HEK293 (cell line): Measurements from ENCODE around the gene ACAP1.

Source experiments
- EGR2 ChIP-seq: fragments of 450-650 bp; formaldehyde crosslinking; IDR thresholded peaks from 2 replicates; pipeline ENCODE4 v1.5.1; 2016; ENCODE audit warnings: low read depth, missing biosample characterization, missing genetic modification characterization
- GFI1B ChIP-seq: fragments of 450-650 bp; formaldehyde crosslinking; IDR thresholded peaks from 2 replicates; pipeline ENCODE4 v1.5.1; 2016; ENCODE audit warnings: missing biosample characterization, missing genetic modification characterization
- HIC1 ChIP-seq: fragments of 450-650 bp; formaldehyde crosslinking; IDR thresholded peaks from 2 replicates; pipeline ENCODE4 v1.5.1; 2016; ENCODE audit warnings: missing biosample characterization, missing genetic modification characterization
- KLF8 ChIP-seq: fragments of 450-650 bp; formaldehyde crosslinking; IDR thresholded peaks from 2 replicates; pipeline ENCODE4 v1.5.1; 2016; ENCODE audit warnings: missing biosample characterization, missing genetic modification characterization
- KLF9 ChIP-seq: fragments of 450-650 bp; formaldehyde crosslinking; IDR thresholded peaks from 2 replicates; pipeline ENCODE4 v1.5.1; 2016; ENCODE audit warnings: missing biosample characterization, missing genetic modification characterization, low read depth
- MEIS1 ChIP-seq: sonication (generic); formaldehyde crosslinking; IDR thresholded peaks from 2 replicates; pipeline ENCODE4 v1.8.1; 2022; ENCODE audit warnings: missing genetic modification reagents, mild to moderate bottlenecking, borderline replicate concordance
- RBAK ChIP-seq: fragments of 450-650 bp; formaldehyde crosslinking; IDR thresholded peaks from 2 replicates; pipeline ENCODE4 v1.5.1; 2016; ENCODE audit warnings: missing biosample characterization, missing genetic modification characterization
- YY1 ChIP-seq: fragments of 450-650 bp; formaldehyde crosslinking; IDR thresholded peaks from 2 replicates; pipeline ENCODE4 v1.5.1; 2018; ENCODE audit warnings: missing biosample characterization, missing genetic modification characterization
- ZBTB17 ChIP-seq: fragments of 450-650 bp; formaldehyde crosslinking; IDR thresholded peaks from 2 replicates; pipeline ENCODE4 v1.5.1; 2016; ENCODE audit warnings: missing biosample characterization, missing genetic modification characterization
- ZBTB7A ChIP-seq: fragments of 450-650 bp; formaldehyde crosslinking; IDR thresholded peaks from 2 replicates; pipeline ENCODE4 v1.5.1; 2016; ENCODE audit warnings: low read depth, missing biosample characterization, missing genetic modification characterization
- ZBTB8A ChIP-seq: fragments of 450-650 bp; formaldehyde crosslinking; IDR thresholded peaks from 2 replicates; pipeline ENCODE4 v1.5.1; 2016; ENCODE audit warnings: missing biosample characterization, missing genetic modification characterization
- ZIC2 ChIP-seq: fragments of 450-650 bp; formaldehyde crosslinking; IDR thresholded peaks from 2 replicates; pipeline ENCODE4 v1.5.1; 2016; ENCODE audit warnings: missing biosample characterization, missing genetic modification characterization
- ZNF10 ChIP-seq: fragments of 450-650 bp; formaldehyde crosslinking; IDR thresholded peaks from 2 replicates; pipeline ENCODE4 v1.5.1; 2017; ENCODE audit warnings: missing biosample characterization, missing genetic modification characterization
- ZNF112 ChIP-seq: fragments of 450-650 bp; formaldehyde crosslinking; IDR thresholded peaks from 2 replicates; pipeline ENCODE4 v1.5.0; 2017; ENCODE audit warnings: missing biosample characterization, missing genetic modification characterization
- ZNF175 ChIP-seq: fragments of 450-650 bp; formaldehyde crosslinking; IDR thresholded peaks from 2 replicates; pipeline ENCODE4 v1.5.1; 2016; ENCODE audit warnings: missing biosample characterization, missing genetic modification characterization
- ZNF26 ChIP-seq: fragments of 450-650 bp; formaldehyde crosslinking; IDR thresholded peaks from 2 replicates; pipeline ENCODE4 v1.5.1; 2016; ENCODE audit warnings: missing biosample characterization, missing genetic modification characterization
- ZNF341 ChIP-seq: fragments of 450-650 bp; formaldehyde crosslinking; IDR thresholded peaks from 2 replicates; pipeline ENCODE4; 2016; ENCODE audit warnings: low read depth, missing biosample characterization, missing genetic modification characterization
- ZNF398 ChIP-seq: fragments of 450-650 bp; formaldehyde crosslinking; IDR thresholded peaks from 2 replicates; pipeline ENCODE4 v1.5.1; 2017; ENCODE audit warnings: missing biosample characterization, missing genetic modification characterization
- ZNF433 ChIP-seq: fragments of 450-650 bp; formaldehyde crosslinking; IDR thresholded peaks from 2 replicates; pipeline ENCODE4 v1.5.1; 2016; ENCODE audit warnings: missing biosample characterization, missing genetic modification characterization, low read depth
- ZNF48 ChIP-seq: fragments of 450-650 bp; formaldehyde crosslinking; IDR thresholded peaks from 2 replicates; pipeline ENCODE4 v1.5.1; 2016; ENCODE audit warnings: missing biosample characterization, missing genetic modification characterization
- ZNF510 ChIP-seq: fragments of 450-650 bp; formaldehyde crosslinking; IDR thresholded peaks from 2 replicates; pipeline ENCODE4 v1.5.1; 2018; ENCODE audit warnings: mild to moderate bottlenecking, missing genetic modification characterization, missing biosample characterization; ENCODE audit not compliant: insufficient replicate concordance
- ZNF513 ChIP-seq: fragments of 450-650 bp; IDR thresholded peaks from 2 replicates; pipeline ENCODE4 v1.5.1; 2018; ENCODE audit warnings: missing biosample characterization, missing genetic modification characterization
- ZNF518A ChIP-seq: fragments of 450-650 bp; formaldehyde crosslinking; conservative IDR thresholded peaks from 2 replicates; pipeline ENCODE4 v1.5.1; 2016; ENCODE audit warnings: low read depth, missing biosample characterization, missing genetic modification characterization
- ZNF654 ChIP-seq: fragments of 450-650 bp; formaldehyde crosslinking; IDR thresholded peaks from 2 replicates; pipeline ENCODE4 v1.5.1; 2016; ENCODE audit warnings: low read depth, missing biosample characterization, missing genetic modification characterization
- ZNF843 ChIP-seq: fragments of 450-650 bp; formaldehyde crosslinking; IDR thresholded peaks from 2 replicates; pipeline ENCODE4 v1.5.1; 2016; ENCODE audit warnings: missing biosample characterization, missing genetic modification characterization
- ZSCAN5A ChIP-seq: fragments of 450-650 bp; formaldehyde crosslinking; IDR thresholded peaks from 2 replicates; pipeline ENCODE4 v1.5.1; 2016; ENCODE audit warnings: missing biosample characterization, missing genetic modification characterization
- ZXDB ChIP-seq: fragments of 450-650 bp; formaldehyde crosslinking; IDR thresholded peaks from 2 replicates; pipeline ENCODE4 v1.5.1; 2016; ENCODE audit warnings: missing biosample characterization, missing genetic modification characterization

ACAP1 gene

GRCh38 chr17:7306911-7307685 lies 29.2 kb upstream of the ACAP1 start, which contains the start of gene EIF5A (continued):
- no peak for TF ChIP-seq YY1 (tag by site-specific recombination)
- TF ChIP-seq ZNF175 (tag by site-specific recombination), result no peak
- TF ChIP-seq HIC1 (tag by site-specific recombination), result no peak
- no peak for TF ChIP-seq ZBTB7A
- TF ChIP-seq ZNF654 (tag by site-specific recombination), result no peak
- no peak for TF ChIP-seq MEIS1 (CRISPR knock-in tag)
- TF ChIP-seq KLF9, result peak; percentile 52; the same call in 1 of the 2 replicates
- TF ChIP-seq ZNF433 (tag by site-specific recombination), result no peak
- no peak for TF ChIP-seq GFI1B
- peak; percentile 15 for TF ChIP-seq KLF8 (tag by site-specific recombination)
- no peak for TF ChIP-seq ZNF513 (tag by site-specific recombination)
- no peak for TF ChIP-seq ZSCAN5A (tag by site-specific recombination)
- TF ChIP-seq ZNF843 (tag by site-specific recombination), result no peak
- TF ChIP-seq ZNF48 (tag by site-specific recombination), result no peak
- no peak for TF ChIP-seq ZNF26 (tag by site-specific recombination)
- TF ChIP-seq EGR2 (tag by site-specific recombination), result peak; percentile 57; the same call in 1 of the 2 replicates
- TF ChIP-seq ZBTB8A (tag by site-specific recombination), result no peak
- no peak for TF ChIP-seq ZNF518A (tag by site-specific recombination)
- no peak for TF ChIP-seq ZNF10
- TF ChIP-seq ZNF398, result no peak
- no peak; the same call in 1 of the 2 replicates for TF ChIP-seq ZXDB
- no peak for TF ChIP-seq RBAK (tag by site-specific recombination)
- TF ChIP-seq ZNF112, result no peak
- no peak for TF ChIP-seq ZIC2 (tag by site-specific recombination)
- TF ChIP-seq ZNF341, result peak; percentile 54
- peak; percentile 99 for TF ChIP-seq ZBTB17
- TF ChIP-seq ZNF510 (tag by site-specific recombination), result no peak
